Muscle layer of colon (tissue), 2 donors: ENCODE results near the gene THBS2.
A peak's percentile ranks its signal among the peaks of the same experiment; 100 is the strongest.

Experiments
- H3K27ac ChIP-seq: one replicate; pipeline ENCODE4 v1.7.0; 2013; ENCODE audit warnings: low read depth, mild to moderate bottlenecking, low read length, moderate library complexity
- H3K27me3 ChIP-seq, 2 donors: one replicate each; pipeline ENCODE4 v1.7.0; 2013; ENCODE audit warnings: low read length in 2 of 2, mild to moderate bottlenecking in 2 of 2; ENCODE audit not compliant: insufficient read depth in 2 of 2, control insufficient read depth in 1 of 2
- H3K36me3 ChIP-seq: one replicate; pipeline ENCODE4 v1.7.0; 2013; ENCODE audit warnings: mild to moderate bottlenecking, low read length; ENCODE audit not compliant: insufficient read depth
- H3K4me1 ChIP-seq: one replicate; pipeline ENCODE4 v1.7.0; 2013; ENCODE audit warnings: mild to moderate bottlenecking, low read length; ENCODE audit not compliant: insufficient read depth
- H3K4me3 ChIP-seq, 2 donors: one replicate each; pipeline ENCODE4 v1.7.0; 2013; ENCODE audit warnings: low read length in 2 of 2, low read depth in 1 of 2, mild to moderate bottlenecking in 1 of 2, moderate library complexity in 1 of 2
- H3K9ac ChIP-seq: one replicate; pipeline ENCODE4 v1.7.0; 2013; ENCODE audit warnings: low read length
- H3K9me3 ChIP-seq: one replicate; pipeline ENCODE4 v1.7.0; 2013; ENCODE audit warnings: mild to moderate bottlenecking, low read length
- donor health status: abdominal sarcoma.
- donor health status: Adenocarcinoma of cecum.

Gene THBS2

DNA sequence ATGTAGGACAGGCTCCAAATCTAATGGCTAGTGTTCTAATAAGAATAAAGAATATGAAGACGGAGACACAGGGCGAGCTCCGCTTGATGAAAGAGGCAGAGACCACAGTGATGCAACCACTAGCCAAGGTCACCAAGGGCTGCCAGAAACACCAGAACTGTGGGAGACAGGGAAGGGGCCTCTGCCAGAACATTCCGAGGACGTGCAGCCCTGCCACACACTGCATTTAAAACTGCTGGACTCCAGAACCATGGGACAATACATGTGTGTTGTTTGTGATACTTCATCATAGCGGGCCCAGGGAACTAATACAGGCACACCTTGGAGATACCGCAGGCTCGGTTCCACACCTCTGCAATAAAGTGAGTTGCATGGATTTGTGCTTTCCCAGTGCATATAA is 2.9 kb upstream of the THBS2 start:
- H3K4me1 ChIP-seq: no peaks in the 10 kb centered on the region
- no peak overlapping the region for H3K9ac ChIP-seq
- H3K27me3 ChIP-seq: peaks cover 0 to 7% of the 10 kb centered on the region in 2 donors
- H3K9me3 ChIP-seq: no peaks in the 10 kb centered on the region
- H3K36me3 ChIP-seq: no peaks in the 10 kb centered on the region
- no peak overlapping the region for H3K27ac ChIP-seq
- H3K4me3 ChIP-seq: no peak overlapping the region

DNA sequence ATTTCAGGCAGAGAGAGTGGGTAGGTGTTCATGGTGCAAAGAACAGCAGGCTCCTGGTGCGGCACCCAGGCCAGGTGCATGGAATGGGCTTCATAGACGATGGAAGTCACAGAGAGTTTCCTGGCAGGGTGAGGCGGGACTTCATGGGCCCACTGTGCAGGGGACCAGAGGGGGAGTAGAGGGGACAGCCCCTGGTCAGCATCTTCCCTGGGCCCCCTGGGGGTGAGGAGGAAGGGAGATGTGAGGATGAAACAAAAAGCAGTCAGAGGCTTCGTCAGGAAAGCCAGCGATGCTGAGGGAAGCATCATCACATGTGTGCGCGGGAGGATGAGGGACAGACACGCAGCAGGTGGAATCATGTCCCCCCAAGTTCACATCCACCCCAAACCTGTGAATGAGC is 2.4 kb upstream of the THBS2 start:
- Histone ChIP-seq H3K36me3 (no peaks in the 10 kb centered on the region), H3K4me1 (no peaks in the 10 kb centered on the region), H3K27me3 (peaks cover 0 to 7% of the 10 kb centered on the region in 2 donors)

DNA sequence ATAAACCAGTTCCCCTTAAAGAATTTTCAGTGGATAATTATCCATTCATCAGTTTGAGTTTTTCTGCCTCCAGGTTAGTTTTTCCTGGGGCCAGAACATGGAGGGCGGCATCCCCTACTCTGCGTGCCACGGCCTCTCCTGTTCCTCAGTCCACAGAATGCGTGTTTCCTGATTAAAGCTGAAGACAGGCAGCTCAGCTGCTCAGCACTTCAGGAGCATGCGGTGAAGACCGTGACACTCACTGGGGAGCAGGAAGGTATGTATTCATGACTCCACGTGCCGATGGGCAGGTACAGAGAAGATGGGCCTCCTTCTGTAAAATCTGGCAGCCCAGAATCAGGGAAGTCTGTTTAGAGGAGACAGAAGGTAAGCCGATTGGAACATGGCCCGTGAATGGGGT is 2.0 kb upstream of the THBS2 start:
- H3K9me3 ChIP-seq: no peaks in the 10 kb centered on the region
- no peaks in the 10 kb centered on the region for H3K4me1 ChIP-seq
- H3K36me3 ChIP-seq: no peaks in the 10 kb centered on the region
- no peak overlapping the region for H3K4me3 ChIP-seq
- H3K27ac ChIP-seq: no peak overlapping the region
- H3K9ac ChIP-seq: no peak overlapping the region
- H3K27me3 ChIP-seq: peaks cover 0 to 7% of the 10 kb centered on the region in 2 donors

More for the DNA sequence above, 2.4 kb upstream of the THBS2 start:
- Histone ChIP-seq H3K27ac (no peak overlapping the region), H3K4me3 (no peak overlapping the region), H3K9ac (no peak overlapping the region), H3K9me3 (no peaks in the 10 kb centered on the region)

DNA sequence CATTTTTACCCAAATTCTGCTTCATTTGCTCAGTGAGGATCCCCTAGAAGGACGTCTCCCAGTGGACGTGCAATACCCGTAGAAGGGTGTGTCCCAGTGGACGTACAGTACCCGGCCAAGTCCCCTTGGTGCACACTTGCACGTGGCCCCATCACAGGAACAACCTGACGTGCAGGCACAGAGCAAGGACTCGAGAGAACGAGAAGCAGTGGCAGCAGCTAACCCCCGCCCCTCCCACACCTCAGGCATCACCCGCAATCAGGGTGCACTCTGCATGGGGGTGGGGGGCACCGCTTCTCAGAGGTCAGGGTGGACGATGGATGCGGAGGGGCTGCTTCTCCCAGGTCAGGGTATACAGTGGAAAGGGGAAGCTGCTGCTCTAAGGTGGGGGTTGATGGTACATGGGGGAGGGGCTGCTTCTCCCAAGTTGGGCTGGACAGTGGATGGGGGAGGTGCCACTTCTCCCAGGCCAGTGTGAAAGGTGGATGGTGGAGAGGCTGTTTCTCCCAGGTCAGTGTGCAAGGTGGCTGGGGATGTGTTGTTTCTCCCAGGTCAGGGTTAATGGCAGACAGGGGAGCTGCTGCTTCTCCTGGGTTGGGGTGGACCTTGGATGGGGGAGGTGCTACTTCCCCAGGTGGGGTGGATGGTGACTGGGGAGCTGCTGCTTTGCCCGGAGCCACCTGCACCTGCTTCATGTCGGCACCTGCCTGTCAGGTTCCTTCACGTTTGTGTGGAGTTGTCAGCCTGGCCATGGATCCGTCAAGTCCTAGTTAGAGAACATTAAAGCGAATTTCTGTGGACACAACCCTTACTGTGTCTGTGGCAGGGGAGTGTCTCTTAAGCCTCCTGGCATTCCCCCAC is 1.0 kb upstream of the THBS2 start:
- Histone ChIP-seq H3K27ac (no peak overlapping the region), H3K36me3 (no peaks in the 10 kb centered on the region), H3K27me3 (peaks cover 0 to 7% of the 10 kb centered on the region in 2 donors), H3K9me3 (no peaks in the 10 kb centered on the region), H3K4me3 (peak overlapping the region in 1 of 2 donors; percentile 51), H3K4me1 (no peaks in the 10 kb centered on the region), H3K9ac (no peak overlapping the region)

- Histone ChIP-seq H3K9ac (no peak overlapping the region), H3K36me3 (peaks cover 5% of the 10 kb centered on the region), H3K9me3 (no peaks in the 10 kb centered on the region), H3K4me1 (no peaks in the 10 kb centered on the region), H3K27ac (no peak overlapping the region), H3K27me3 (peaks cover 0 to 7% of the 10 kb centered on the region in 2 donors), H3K4me3 (peak overlapping the region; percentile 50 to 51)
Measured at GRCh38 chr6:169252505-169253189, 999 bp downstream of the THBS2 start.

DNA sequence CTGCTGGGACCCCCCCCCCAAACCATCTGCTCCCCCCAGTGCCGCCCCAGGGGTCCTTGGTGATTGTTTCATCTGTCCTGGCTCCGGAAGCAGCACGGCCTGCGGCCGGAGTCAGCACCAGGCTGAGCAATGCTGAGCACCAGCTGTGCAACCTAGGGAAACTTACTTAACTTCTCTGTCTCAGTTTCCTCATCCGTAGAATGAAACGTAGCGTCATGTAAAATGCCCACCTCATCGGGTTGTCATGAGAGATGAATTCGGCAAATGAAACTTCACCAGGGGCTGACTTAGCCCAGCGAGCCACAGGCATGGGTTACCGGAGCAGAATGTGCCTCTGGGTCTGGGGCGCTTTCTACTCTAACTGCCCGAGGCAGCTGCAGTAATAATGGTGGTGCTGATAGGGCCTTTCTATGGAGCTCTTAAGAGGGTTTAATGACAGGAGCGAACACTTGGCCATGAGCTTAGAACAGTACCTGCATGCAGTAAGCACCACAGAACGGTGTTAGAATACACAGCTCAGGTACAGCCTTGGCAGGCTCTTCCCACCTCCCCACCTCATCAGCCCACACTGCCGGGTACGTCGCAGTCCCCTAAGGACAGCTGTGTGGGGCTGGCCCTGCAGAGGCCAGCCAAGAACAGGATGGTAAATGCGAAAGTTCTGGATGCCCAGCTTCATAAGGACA is 1.7 kb downstream of the THBS2 start:
- Histone ChIP-seq H3K4me3 (peak overlapping the region; percentile 50 to 51), H3K27me3 (peaks cover 0 to 7% of the 10 kb centered on the region in 2 donors), H3K9me3 (no peaks in the 10 kb centered on the region), H3K4me1 (no peaks in the 10 kb centered on the region), H3K27ac (peak overlapping the region; percentile 31), H3K36me3 (peaks cover 12% of the 10 kb centered on the region), H3K9ac (no peak overlapping the region)

- H3K36me3 ChIP-seq: peaks cover 15% of the 10 kb centered on the region
Measured at GRCh38 chr6:169251371-169251802, 2.3 kb downstream of the THBS2 start.

GRCh38 chr6:169250660-169251059 is 3.0 kb downstream of the THBS2 start:
- no peak overlapping the region for H3K9ac ChIP-seq
- no peaks in the 10 kb centered on the region for H3K4me1 ChIP-seq
- peak overlapping the region; percentile 31 for H3K27ac ChIP-seq
- peaks cover 15% of the 10 kb centered on the region for H3K36me3 ChIP-seq
- H3K9me3 ChIP-seq: no peaks in the 10 kb centered on the region
- H3K4me3 ChIP-seq: peak overlapping the region in 1 of 2 donors; percentile 51
- H3K27me3 ChIP-seq: peaks cover 0 to 7% of the 10 kb centered on the region in 2 donors

More at GRCh38 chr6:169251371-169251802, 2.3 kb downstream of the THBS2 start:
- Histone ChIP-seq H3K4me1 (no peaks in the 10 kb centered on the region), H3K27me3 (peaks cover 0 to 7% of the 10 kb centered on the region in 2 donors), H3K9me3 (no peaks in the 10 kb centered on the region), H3K4me3 (peak overlapping the region in 1 of 2 donors; percentile 51), H3K9ac (no peak overlapping the region), H3K27ac (peak overlapping the region; percentile 31)

DNA sequence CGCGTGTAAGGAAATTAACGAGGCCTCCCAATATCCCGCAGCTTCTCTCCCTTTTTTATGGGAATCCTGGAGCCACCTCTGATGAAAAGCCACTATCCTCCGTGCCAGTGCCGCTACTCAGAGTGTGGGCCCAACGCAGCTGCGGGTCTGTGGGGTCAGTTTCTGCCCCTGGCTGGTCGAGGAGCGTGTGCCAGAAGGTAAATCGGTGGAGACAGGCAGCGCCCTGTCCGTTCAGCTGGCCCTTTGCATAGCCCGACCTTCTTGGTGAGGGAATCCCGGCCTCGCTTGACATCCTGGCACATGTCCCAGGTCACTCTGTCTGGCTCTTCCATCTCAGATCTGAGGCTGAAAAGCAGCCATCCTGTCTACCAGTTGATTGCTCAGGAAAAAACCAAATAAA is 4.6 kb downstream of the THBS2 start:
- Histone ChIP-seq H3K4me1 (no peaks in the 10 kb centered on the region), H3K27ac (no peak overlapping the region), H3K9ac (no peak overlapping the region), H3K4me3 (no peak overlapping the region), H3K36me3 (peaks cover 15% of the 10 kb centered on the region), H3K9me3 (no peaks in the 10 kb centered on the region), H3K27me3 (peaks cover 0 to 7% of the 10 kb centered on the region in 2 donors)

DNA sequence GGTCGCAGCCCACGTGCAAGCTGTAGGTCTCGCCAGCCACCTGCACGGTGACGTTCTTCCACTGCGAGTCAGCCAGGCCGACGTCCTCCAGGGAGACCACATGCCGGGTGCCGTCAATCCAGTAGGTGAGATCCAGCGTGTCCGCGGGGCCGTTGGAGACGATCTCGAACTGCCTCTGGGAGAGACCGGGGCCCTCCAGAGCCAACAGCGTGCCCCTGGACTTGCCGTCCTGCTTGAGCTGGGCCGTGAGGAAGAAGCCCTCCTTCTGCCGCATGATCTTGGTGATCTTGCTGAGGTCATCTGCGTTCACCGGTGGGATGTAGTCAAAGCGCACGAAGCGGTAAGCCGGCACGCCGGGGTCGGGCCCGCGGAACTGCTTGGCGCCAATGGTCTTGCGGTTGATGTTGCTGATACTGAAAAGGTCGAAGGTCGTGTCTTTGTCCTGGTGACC is 5.1 kb downstream of the THBS2 start:
- Histone ChIP-seq H3K4me1 (no peaks in the 10 kb centered on the region), H3K36me3 (peaks cover 15% of the 10 kb centered on the region), H3K9me3 (no peaks in the 10 kb centered on the region), H3K9ac (no peak overlapping the region), H3K27ac (no peak overlapping the region), H3K4me3 (no peak overlapping the region), H3K27me3 (peaks cover 0 to 7% of the 10 kb centered on the region in 2 donors)

GRCh38 chr6:169247991-169248390 is 5.7 kb downstream of the THBS2 start:
- H3K4me3 ChIP-seq: no peak overlapping the region
- no peaks in the 10 kb centered on the region for H3K4me1 ChIP-seq
- H3K36me3 ChIP-seq: peaks cover 20% of the 10 kb centered on the region
- peaks cover 0 to 7% of the 10 kb centered on the region in 2 donors for H3K27me3 ChIP-seq
- no peak overlapping the region for H3K9ac ChIP-seq
- no peak overlapping the region for H3K27ac ChIP-seq
- H3K9me3 ChIP-seq: no peaks in the 10 kb centered on the region
